Tongue (tissue), 2 donors: Measurements from ENCODE around the gene CYB5R4. TPM values are rescaled to one million over a fixed set of nuclear protein-coding genes. Genes with fewer than 3 reads are reported as not detected.
"Not testable (repeated sequence)": the region's sequence is repeated elsewhere in the genome, so short reads cannot be mapped to it uniquely, and the experiment has no call there.

Experiments
- DNase-seq: peaks from one replicate; pipeline ENCODE4 v3.0.0-alpha.2; 2015
- total RNA-seq: library from RNA; depleted of rRNA; stranded (reverse); fragments of >200 nt; gene quantifications from one replicate; pipeline ENCODE4 v1.2.3, GENCODE V29; 2014

Gene CYB5R4
- total RNA-seq, 1 donor from 2014 or later, result 14.6 TPM

DNA sequence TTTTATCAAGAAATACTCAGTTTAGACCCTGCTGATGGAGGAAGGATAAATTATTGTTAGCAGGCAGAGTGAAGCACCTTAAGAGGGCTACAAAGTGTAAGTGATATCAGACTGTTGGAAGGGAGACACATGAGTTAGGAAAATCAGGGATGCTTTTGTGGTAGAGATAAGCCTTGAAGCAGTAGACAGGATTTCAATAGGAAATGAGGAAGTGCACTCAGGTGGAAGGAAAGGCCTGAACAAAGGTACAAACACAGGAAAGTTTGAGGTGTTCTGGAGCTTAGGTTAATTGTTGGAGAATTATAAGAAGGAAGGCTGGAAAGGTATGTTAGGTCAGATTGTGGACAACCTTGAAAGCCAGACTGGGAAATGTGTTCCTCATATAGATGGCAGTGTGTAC lies 7.6 kb downstream of the CYB5R4 start:
- no peak for DNase-seq

- no peak for DNase-seq
Measured at GRCh38 chr6:83867527-83868161, 8.2 kb downstream of the CYB5R4 start.

- DNase-seq, result no peak
Measured at GRCh38 chr6:83868639-83869038, 9.2 kb downstream of the CYB5R4 start.

GRCh38 chr6:83870649-83871048 lies 11.2 kb downstream of the CYB5R4 start:
- DNase-seq, result no peak

DNA sequence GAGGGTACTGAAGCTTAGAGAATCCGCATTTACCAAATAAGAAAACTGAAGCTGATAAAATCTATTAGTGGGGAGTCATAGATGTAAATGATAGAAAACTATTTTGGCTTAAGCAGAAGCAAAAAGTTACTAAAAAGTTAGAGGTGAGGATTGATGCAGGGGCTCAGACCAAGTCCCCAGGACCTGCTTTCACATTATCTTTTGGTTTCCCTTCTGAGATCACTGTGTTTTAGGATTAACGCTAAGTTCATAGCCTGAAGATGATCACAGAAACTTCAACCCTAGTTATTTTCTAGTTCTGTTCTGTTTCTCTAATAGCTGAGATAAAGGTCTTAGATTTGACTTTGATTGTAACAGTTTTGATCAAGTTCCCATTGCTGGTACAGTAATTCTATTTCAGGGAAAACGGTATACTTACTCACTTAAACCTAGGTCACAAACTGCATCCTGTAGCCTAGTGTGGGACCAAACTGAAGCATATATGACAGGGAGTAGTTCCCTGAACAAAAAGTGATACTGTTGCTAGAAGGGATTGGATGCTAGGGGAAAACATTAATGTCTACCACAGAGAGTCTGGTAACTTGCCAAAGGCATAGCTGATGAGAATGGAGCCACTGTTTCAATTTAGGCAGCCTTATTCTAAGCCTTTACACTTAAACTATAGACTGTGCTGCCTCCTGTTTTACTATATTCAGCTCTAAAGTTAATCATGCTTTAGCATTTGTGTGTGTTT lies 13.1 kb downstream of the CYB5R4 start:
- DNase-seq, result peak; percentile 17

GRCh38 chr6:83873869-83874268 lies 14.4 kb downstream of the CYB5R4 start:
- no peak for DNase-seq

DNA sequence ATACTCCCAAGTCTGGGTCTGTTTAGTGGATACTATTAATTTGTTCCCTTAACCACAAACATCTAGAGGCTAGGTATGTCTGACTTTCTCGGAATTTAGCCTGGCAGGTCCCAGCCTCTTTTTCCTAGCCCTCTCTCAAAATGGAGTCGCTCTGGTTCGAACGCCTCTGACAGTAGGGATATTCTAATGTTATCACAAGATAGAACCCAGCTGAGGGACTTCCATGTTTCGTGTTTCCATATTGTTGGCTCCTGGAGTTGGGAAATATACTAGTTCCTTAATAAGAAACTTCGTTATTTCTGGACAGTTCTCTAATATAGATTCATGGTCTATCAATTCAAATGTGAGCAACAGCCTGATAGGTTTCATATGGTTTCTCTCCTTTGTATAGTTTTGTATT lies 16.4 kb downstream of the CYB5R4 start:
- DNase-seq, result no peak

DNA sequence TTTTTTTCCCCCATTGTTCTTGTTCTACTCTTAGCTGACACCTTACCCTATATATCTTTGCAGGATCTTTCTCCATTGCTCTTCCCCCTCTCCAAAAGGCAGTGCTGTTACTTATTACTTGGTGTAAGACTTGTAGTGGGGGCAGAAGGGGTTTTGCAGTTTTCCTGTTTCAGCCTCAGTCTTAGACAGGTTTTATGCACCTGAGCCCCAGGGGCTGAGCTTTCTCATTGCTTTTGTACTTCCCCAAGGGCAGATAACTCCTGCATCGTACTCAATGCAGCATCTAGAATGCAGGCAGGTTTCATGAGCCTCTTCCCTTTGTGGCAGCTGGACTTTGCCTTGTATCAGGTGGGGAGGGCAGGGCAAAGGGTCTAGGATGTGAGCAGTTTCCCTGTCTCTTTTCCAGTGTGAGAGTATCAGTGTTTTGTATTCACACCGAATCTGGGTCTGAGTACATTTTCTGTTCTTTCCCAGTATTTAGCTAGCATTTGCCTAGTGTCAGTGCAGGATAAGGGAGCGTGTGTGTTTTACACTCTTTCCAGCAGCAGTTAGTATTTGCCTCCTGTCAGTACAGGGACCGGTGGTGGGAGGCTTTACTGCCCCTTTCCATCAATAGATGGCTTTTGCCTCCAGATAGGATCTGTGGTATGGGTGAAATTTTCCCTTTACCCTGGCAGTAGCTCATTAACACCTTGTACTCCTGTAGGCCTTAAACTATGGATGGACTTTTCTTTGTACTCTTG lies 19.6 kb downstream of the CYB5R4 start:
- DNase-seq, result no peak

GRCh38 chr6:83879746-83880145 lies 20.3 kb downstream of the CYB5R4 start:
- no peak for DNase-seq

DNA sequence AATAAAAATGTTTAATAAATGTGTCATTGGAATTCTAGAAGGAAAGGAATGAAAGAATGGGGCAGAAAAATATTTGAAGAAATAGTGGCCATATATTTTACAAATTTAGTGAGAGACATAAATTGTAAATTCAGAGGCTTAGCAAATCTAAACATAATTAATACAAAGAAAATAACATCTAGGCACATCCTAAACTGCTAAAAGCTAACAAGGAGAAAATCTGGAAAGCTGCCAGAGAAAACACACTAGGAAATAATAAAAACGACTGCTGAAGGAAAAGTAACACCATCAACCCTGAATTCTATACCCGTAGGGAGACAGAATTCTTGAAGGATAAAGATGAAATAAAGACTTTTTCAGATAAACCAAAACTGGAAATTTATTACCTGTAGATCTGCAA lies 23.8 kb downstream of the CYB5R4 start:
- no peak for DNase-seq

DNA sequence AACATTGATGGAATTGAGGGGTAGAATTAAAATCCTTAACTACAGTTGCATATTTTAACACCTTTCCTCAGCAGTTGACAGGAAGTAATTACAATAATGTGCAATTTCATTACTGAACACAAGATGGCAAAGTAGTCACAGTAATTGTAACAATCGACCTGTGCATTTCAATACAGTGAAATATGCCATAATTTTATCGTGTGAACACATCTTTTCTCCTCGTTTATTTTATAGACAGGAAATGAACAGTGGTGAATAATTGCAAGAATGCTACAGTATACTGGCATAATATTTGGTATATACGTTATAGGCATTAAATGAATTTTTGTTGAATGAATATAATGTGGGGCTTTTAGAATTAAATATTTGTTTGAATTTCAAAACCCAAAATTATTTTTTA lies 25.0 kb downstream of the CYB5R4 start:
- peak; percentile 75 for DNase-seq

DNA sequence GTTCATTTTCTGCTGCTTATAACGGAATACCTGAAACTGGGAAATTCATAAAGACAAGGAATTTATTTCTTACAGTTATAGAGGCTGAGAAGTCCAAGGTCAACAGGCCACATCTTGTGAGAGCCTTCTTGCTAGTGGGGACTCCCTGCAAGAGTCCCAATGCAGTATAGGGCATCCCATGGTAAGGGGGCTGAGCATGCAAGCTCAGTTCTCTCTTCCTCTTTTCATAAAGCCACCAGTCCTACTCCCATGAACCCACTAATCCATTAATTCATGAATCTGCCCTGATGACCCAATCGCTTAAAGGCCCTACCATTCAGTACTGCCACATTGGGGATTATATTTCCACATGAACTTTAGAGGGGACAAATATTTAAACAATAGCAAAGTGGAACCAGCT lies 26.5 kb downstream of the CYB5R4 start:
- DNase-seq, result no peak

DNA sequence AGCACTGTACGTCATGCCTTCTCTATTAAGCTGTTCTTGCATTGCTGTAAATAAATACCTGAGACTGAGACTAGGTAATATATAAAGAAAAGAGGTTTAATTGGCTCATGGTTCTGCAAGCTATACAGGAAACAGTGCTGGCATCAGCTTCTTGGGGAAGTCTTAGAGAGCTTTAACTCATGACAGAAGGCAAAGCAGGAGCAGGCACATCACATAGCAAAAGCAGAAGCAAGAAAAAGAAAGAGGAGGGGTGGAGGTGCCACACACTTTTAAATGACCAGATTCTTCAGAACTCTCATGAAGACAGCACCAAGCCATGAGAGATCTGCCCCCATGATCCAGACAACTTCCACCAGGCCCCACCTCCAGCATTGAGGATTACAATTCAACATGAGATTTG lies 30.1 kb downstream of the CYB5R4 start:
- DNase-seq, result no peak

- no peak for DNase-seq
Measured at GRCh38 chr6:83890520-83890919, 31.0 kb downstream of the CYB5R4 start.

GRCh38 chr6:83891586-83891985 lies 32.1 kb downstream of the CYB5R4 start:
- no peak for DNase-seq

- no peak for DNase-seq
Measured at GRCh38 chr6:83893024-83893423, 33.5 kb downstream of the CYB5R4 start.

DNA sequence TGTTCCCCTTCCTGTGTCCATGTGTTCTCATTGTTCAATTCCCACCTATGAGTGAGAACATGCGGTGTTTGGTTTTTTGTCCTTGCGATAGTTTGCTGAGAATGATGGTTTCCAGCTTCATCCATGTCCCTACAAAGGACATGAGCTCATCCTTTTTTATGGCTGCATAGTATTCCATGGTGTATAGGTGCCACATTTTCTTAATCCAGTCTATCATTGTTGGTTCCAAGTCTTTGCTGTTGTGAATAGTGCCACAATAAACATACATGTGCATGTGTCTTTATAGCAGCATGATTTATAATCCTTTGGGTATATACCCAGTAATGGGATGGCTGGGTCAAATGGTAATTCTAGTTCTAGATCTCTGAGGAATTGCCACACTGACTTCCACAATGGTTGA lies 37.6 kb downstream of the CYB5R4 start:
- DNase-seq, result not testable (repeated sequence)

DNA sequence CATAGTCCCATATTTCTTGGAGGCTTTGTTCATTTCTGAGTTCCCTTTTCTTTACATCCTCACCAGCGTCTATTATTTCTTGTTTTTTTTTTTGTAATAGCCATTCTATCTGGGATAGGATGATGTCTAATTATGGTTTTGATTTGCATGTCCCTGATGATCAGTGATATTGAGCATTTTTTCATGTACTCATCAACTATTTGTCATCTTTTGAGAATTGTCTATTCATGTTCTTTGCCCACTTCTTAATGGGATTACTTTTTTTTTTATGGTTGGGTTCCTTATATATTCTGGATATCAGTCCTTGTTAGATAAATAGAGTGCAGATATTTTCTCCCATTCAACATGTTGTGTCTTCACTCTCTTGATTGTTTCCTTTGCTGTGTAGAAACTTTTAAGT lies 42.1 kb downstream of the CYB5R4 start:
- DNase-seq, result no peak

DNA sequence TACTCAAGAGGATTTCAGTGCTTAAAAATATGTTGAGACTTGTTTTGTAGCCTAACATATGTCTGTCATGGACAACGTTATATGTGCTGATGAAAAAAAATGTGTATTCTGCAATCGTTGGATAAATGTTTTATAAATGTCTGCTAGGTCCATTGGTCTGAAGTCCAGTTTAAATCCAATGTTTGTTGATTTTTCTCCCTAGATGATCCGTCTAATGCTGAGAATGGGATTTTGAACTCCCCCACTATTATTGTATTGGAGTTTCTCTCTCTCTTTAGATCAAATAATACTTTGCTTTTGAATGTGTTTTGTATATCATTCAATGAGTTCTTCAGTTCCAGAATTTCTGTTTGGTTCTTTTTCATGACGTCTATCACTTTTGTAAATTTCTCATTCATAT lies 44.9 kb downstream of the CYB5R4 start:
- no peak for DNase-seq

GRCh38 chr6:83905648-83906047 lies 46.2 kb downstream of the CYB5R4 start:
- no peak for DNase-seq

GRCh38 chr6:83907623-83908390 lies 48.3 kb downstream of the CYB5R4 start:
- DNase-seq, result not testable (repeated sequence)

DNA sequence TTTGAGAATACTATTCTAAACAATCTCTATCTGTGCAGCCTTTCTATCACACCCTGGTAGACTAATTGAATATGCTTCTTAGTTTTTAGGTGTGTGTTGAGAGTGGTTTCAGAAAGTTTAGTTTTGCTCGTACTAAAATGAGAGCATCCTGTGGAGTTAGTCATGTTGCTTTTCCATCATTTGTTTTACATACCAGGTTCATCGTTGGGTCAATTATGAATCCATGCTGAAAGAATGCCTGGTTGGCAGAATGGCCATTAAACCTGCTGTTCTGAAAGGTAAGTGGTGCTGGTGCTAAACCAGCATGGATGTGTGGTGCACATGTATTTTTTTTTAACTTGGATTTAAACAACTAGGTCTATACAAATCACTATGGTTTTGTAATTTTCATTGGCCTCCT lies 49.3 kb downstream of the CYB5R4 start:
- DNase-seq, result no peak

DNA sequence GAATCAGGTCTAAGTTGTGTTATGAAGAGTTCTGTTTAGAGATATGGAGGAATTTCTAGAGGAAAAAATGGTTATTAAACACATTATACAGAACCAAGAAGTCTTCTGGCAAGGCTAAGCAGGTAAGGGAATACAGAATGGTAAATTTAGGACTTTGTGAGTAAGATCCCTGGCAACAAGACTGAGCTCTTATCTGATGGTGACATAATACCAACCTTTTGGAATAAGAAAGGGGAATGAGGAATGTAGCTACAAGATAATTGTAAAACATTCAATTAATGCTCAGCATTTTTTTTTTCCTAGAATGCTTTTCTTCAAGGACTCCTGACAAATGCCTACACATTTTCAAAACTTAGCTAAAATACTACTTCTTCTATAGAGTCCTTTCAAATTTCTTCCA lies 51.8 kb downstream of the CYB5R4 start:
- DNase-seq, result no peak
